SKM-1 treated with dmso at 0.1 percent for 144 hours (cell line): ENCODE data around the gene RECK.
A peak's percentile ranks its signal among the peaks of the same experiment; 100 is the strongest.
"Not testable (repeated sequence)": the region's sequence is repeated elsewhere in the genome, so short reads cannot be mapped to it uniquely, and the experiment has no call there.

Experiments used
- DNase-seq: peaks from one replicate; lab custom pipeline; 2025; ENCODE audit not compliant: unreplicated experiment; lab: John Stamatoyannopoulos, UW

Gene RECK

DNA sequence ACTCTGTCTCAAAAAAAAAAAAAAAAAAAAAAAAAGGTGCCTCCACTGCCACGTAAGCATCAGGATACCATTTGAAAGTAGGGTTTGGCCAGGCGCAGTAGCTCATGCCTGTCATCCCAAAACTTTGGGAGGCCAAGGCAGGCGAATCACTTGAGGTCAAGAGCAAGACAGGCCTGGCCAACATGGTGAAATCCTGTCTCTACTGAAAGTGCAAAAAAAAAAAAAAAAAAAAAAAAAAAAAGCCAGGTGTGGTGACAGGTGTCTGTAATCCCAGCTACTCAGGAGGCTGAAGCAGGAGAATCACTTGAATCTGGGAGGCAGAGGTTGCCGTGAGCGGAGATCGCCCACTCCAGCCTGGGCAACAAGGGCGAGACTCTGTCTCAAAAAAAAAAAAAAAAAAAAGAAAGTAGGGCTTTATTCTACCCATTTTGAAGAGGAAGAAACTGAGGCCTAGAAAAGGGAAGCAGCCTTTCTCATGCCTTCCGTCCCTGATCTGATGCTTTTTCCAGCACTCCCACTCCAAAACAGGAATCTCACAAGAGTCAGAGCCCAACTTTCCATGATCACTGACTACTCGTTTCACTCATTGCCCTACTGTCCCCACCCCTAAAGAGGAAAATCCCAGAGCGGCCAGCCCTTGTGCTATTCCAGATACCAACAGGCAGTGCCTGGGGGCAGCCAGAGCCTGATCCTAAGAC is 116.2 kb downstream of the RECK start:
- DNase-seq: no peak

DNA sequence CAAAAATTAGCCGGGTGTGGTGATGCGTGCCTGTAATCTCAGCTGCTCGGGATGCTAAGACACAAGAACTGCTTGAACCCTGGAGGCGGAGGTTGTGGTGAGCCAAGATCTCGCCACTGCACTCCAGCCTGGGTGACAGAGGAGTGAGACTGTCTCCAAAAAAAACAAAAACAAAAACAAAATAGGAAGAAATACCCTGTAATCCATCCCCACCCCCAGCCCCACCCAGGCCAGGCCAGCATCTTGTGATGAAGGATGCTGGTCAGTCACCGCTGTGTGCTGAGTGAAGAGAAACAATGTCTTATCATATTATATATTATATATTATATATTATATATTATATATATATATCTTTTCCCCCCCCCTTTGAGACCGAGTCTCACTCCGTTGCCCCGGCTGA is 117.0 kb downstream of the RECK start:
- DNase-seq: no peak

DNA sequence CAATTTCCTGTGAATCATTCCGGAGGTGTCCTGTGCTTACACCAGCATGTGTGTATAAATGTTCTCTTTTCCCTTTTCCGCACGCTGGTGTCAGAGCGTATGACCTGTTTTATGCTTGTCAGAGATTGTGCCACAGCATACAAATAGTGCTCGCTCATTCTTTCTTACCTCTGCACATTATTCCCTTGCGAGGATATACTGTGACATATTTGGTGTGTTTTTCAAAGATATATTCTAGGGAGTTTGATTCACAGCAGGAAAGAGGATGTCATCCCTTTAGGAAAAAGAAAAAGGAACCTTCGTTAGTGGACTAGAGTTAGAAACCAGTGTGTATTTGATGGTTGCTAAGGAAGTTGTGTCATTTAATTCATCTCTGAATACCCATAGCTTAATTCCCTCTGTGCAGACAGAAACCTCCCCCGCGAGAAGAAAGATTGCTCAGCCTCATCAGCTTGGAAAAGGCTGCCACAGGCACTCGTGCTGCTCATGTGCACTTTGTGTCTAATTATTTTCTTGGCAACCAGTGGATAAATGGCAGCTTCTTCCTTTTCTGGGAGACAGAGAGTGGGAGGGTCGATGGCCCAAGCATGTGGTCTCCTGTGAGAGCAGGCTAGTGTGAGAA is 117.7 kb downstream of the RECK start:
- peak; percentile 38 for DNase-seq

DNA sequence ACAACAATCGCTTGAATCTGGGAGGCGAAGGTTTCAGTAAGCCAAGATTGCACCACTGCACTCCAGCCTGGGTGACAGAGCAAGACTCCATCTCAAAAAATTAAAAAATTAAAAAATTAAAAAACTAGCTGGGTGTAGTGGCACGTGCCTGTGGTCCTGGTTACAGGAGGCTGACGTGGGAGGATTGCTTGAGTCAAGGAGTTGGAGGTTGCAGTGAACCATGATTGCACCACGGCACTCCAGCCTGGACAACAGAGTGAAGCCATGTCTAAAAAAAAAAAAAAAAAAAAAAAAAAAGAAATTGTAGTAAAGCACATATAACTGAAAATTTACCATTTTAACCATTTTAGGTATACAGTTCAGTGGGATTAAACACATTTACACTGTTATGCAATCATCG is 119.4 kb downstream of the RECK start:
- no peak for DNase-seq

DNA sequence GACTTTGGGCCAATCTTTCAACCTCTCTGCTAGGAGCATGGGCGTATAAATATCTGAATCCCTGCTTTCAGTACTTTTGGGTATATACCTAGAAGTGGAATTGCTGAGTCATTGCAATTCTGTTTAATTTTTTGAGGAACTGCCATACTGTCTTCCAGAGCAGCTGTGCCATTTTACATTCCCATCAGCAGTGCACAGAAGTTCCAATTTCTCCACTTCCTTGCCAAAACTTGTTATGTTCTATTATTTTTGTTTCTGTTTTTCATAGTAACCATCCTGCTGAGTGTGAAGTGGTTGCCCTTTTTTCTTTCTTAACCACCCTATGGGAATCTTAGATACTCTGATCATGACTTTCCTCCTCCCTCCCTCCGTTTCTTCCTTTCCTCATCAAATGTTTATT is 121.4 kb downstream of the RECK start:
- no peak for DNase-seq

DNA sequence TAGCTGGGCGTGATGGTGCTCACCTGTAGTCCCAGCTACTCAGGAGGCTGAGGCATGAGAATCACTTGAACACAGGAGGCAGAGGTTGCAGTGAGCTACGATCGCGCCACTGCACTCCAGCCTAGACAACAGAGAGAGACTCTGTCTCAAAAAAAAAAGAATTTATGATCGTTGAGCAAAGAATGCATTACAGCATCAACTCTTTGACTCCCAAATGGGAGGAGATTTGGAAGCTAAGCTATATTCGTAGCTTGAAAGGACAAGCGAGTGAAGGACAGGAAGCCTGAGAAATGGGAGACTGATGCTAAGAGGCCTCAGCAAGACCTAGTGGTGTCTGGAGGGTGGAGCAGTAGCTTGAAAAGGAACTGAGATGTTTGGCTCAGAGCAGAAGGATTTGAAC is 122.2 kb downstream of the RECK start:
- DNase-seq: no peak

DNA sequence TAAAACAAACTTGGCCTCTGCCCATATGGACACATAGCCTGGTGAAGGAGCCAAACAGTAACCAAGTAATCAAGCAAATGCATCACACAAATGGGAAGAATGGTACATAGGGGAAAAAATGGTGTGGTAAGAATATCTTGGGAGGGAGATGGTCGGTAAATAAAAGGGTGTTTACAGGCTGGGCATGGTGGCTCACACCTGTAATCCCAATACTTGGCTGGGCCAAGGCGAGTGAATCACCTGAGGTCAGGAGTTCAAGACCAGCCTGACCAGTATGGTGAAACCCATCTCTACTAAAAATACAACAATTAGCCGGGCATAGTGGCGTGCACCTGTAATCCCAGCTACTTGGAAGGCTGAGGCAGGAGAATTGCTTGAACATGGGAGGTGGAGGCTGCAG is 122.8 kb downstream of the RECK start:
- DNase-seq: not testable (repeated sequence)

DNA sequence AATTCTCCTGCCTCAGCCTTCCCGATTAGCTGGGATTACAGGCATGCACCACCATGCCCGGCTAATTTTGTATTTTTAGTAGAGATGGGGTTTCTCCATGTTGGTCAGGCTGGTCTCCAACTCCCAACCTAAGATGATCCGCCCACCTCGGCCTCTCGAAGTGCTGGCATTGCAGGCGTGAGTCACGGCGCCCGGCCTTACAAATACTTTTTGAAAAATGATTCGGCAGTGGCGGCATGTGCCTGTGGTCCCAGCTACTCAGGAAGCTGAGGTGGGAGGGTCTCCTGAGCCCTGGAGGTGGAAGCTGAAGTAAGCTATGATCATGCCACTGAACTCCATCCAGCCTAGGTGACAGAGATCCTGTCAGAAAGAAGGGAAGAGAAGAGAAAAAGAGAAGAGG is 123.4 kb downstream of the RECK start:
- not testable (repeated sequence) for DNase-seq

DNA sequence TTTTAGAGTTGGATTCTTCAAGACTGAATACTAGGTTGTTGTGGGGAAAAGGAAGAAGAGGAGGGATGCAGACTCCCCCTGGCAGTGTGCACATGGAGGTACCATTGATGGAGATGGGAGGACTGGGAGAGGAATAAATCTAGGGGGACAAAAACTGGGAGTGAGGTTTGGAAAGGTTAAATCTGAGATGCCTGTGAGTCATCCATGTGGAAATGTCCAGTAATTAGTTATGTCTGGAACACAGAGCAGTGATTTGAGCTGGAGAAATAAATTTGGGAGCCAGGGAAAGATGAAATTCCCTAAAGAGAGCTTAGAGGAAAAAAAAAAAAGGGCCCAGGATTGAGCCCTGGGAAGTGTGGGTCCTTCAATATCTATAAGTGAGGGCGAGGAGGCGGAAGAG is 124.5 kb downstream of the RECK start:
- DNase-seq: no peak

DNA sequence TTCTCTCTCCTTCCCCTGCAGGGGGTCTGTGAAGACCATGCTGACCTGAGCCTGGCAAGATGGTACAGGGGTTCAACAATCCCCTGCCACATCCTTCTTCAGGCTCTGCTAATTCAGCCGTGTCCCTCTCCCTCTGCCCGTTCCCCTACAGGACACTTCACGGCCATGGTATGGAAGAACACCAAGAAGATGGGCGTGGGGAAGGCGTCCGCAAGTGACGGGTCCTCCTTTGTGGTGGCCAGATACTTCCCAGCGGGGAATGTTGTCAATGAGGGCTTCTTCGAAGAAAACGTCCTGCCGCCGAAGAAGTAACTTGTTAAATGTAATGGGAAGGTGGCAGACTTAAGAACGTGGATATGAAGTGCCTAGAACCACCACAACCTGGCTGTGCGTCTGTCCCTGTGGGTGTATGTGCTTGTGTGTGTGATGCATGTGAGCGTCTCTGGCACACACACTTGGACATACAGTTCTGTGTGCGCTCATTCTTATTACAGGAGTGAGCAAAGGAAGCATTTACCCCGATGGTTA is 125.6 kb downstream of the RECK start:
- no peak for DNase-seq

DNA sequence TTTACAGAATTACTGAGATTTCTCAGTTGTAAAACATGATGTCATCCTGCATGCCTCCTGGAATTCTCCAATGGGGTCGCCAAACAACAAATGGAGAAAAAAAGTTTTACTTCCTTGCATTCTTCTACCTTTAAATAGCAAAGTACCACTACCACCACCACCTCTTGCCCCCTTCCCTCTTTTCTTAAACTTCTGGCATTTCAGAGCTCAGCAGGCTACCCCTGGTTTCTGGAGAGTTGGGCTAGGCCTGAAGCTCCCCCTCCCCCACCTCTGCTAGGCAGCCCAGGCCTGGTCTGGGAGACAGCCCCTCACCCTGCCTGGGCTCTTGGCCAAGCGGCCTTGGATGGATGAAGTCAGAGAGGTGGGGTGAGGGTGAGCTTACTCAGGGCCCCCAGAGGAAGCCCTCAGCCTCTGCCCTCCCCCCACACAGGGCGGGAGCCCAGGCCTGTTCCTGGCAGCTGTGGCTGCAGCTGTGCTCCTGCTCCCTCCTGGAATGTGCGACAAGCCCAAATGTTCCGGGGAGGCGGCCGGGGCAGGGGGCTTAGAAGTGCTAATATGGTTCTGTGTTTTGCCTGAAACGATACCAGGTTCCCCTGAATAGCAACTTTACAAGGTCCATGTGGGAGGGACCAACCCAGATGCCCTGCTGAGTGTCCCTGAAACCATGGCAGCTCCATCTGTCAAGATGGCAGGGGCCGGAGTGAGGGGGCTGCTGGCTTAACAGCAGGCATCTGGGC is 126.5 kb downstream of the RECK start:
- DNase-seq: no peak

DNA sequence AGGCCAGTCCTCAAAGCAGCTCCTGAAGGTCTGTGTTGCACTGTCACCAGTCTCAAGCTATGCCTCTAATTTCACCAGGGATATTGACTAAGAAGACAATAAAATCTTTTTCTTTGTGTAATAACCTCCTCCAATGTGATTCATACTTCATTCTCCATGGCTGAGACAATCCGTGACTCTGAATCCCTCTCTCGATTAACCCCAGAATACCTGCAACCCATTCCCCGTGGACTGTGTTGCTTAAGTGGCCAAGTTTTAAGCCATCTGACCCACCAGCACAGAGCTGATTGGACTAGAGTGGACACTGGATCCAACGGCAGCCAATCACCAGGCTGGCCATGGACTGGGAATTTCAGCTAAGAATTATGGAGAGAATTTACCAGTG is 127.1 kb downstream of the RECK start:
- no peak for DNase-seq

DNA sequence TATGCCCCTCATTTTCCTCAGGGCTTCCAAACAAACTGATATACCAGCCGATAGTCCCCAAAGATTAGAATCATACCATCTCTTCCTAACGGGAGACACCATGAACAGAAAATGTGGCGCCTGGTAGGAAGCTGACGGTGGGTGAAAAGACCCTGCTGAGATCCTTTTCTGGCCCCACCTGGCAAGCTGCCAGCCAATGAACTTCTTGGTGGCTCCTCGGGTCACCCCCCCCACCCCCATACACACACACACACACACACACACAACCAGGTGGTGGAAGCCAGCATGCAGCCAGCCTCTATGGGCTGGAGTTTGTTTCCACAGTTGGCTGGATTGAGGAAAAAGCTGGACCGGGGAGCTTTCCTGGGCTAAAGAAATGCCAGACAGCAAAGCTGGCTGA is 127.7 kb downstream of the RECK start:
- DNase-seq: no peak

DNA sequence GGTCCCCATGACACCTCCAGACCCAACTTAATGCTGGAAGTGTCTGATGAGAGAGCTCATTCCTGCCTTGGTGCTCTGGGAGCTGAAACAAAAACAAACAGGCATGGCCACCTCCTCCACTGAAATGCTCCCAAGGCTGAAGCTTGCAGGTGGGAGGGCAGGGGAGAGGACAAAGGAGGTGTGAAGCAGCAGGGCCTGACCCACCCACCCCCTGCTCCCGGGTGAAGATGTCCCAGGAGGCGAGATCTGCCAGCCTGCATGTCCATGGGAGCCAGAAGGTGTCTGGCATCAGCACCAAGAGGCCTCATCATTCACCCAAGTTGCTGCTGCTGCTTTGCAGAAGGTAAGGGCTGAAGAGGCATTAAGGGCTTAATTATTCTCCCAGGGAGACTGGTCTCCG is 128.3 kb downstream of the RECK start:
- no peak for DNase-seq

DNA sequence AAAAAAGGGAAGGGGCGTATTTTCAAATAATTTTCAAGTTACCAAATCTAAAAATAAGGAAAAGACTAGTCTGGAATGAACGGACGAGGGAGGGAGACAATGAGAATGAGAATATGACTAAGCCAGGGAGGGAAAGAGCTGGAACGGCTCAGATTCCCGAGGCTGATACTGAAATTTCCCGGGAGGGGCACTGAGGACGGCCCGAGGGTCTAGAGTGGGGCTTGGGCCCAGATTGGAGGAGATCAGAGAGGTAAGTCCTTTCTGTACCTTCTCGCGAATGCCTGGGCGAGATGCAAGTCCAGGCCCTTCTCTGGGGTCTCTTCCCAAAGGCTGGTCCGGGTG is 129.1 kb downstream of the RECK start:
- DNase-seq: no peak

DNA sequence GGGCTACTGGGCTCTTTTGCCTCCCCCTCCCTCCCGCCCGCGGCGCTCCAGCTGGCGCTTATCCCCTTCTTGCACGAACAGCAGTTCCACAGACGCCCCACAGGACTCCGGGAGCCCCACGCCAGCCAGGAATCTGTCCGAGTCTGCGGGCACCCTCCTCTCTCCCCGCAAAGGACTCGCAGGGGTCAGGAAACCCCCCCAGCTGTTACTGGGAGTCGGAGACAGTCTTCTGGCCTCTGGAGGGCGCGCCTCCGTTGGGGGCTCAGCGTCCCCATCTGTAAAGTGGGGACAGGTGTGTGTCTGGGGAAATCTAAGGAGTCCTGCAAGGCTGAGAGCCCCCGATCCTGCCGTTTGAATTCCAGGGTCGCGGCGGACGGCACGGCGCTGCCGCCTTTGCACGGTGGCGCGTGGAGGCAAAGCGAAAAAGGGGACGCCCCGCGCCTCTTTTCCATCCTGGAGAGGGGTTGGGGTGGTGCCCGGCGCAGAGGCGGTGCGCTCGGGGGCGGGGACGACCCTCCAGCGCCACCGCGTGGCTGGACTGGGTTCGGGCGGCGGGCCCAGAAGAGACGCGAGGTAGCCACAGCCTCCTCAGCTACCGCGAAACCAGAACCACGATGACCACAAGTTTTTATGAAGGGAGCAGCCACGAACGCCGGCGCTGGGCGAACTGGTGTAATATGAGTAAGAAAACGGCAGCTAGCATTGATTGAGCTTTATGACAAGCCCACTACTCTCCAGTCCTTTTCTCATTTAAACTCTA is 129.6 kb downstream of the RECK start:
- DNase-seq: peak; percentile 86

DNA sequence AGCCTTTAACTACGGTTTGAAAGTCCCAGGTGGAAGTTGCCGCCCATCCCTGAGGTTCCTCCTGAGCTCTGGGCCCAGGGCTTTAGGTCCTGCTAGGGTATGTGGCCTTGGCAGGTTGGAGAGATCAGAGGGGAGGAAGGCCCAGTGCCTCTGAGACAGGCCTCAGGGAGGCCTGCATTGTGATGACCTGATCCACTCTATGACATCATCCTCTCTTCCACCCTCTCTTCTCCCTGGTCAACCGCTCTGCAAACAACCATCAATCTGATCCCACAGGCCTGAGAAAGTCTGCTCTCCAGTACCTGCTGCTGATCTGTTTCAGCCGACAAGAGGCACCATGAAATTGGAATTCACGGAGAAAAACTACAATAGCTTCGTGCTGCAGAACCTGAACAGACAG is 132.5 kb downstream of the RECK start, which contains the start of gene CCIN:
Gene CCIN (plus strand): TSS at position 223 of the 400 bp plus-strand sequence. CDS start 115 bp downstream, at position 338.
- DNase-seq: no peak

DNA sequence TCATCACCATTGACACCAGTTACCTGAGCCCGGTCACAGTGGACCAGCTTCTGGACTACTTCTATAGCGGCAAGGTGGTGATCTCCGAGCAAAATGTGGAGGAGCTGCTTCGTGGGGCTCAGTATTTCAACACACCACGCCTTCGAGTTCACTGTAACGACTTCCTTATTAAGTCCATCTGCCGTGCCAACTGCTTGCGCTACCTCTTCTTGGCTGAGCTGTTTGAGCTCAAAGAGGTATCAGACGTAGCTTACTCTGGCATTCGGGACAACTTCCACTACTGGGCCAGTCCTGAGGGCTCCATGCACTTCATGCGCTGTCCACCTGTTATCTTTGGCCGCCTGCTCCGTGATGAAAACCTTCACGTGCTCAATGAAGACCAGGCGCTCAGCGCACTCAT is 133.0 kb downstream of the RECK start:
- peak; percentile 27 for DNase-seq

DNA sequence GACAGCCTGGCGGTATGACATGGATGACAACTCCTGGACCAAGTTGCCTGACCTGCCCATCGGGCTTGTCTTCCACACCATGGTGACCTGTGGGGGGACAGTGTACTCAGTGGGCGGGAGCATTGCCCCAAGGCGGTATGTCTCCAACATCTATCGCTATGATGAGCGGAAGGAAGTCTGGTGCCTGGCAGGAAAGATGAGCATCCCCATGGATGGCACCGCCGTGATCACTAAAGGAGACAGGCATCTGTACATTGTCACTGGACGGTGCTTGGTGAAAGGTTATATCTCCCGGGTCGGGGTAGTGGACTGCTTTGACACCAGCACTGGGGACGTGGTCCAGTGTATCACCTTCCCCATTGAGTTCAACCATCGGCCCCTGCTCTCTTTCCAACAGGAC is 133.8 kb downstream of the RECK start:
- no peak for DNase-seq

DNA sequence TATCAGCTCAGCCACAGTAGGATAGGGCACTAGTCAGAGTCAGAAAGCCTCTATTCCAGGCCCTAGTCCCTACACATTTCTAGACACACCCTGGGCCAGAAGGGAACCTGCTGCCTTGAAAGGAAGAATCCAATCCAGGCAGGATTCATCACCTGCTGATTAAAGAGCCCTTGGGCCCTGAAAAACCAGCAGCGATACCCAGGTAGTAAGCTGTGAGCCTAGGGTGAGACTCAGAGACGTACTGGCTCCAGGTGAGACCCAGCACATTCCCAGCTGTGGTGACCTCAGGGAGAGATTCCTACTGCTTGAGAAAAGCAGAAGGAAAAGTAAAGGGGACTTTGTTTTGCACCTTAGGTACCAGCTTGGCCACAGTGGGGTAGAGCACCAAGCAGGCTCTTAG is 137.1 kb downstream of the RECK start:
- DNase-seq: no peak
